ENCODE results near the gene IL17RD. TPM values are rescaled to one million over a fixed set of nuclear protein-coding genes. Genes with fewer than 3 reads are reported as not detected.
A peak's percentile ranks its signal among the peaks of the same experiment; 100 is the strongest.

The IL17RD gene
- total RNA-seq, 1 experiment from 2014 or later = 31.7 TPM

DNA sequence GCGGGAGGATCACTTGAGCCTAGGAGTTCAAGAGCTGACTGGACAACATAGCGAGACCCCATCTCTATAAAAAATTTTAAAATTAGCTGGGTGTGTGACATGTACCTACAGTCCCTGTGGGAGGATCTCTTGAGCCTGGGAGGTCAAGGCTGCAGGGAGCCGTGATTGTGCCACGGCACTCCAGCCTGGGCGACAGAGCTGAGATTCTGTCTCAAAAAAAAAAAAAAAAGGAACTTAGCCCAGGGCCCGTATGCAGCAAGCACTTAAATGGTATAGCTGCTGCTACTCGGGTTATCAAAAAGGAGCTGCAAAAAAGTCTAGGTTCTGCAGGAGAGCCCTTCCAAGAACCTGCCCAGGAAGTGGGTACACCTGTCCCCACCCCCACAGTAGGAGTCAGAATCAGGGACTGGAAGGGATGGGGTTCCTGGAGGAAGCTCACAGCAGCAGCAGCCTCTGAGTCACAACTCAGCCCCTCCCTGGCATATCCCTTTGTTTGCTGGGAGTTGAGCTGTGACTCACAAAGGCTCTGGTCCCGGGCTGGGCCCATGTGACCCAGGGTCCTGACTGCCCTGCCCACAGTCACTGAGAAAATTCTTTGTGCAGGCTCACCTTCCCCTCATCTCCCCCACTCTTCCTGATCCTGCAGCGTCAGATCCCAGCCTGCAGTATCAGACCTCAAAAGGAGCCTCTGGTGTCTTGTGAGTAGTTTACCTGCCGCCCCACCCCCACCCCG is 104.9 kb downstream of the IL17RD start, which contains the start of gene SPATA12:
Gene SPATA12 (plus strand): TSS at position 576 of the 733 bp plus-strand sequence. CDS start 13,031 bp downstream, outside the sequence.
- peak within 1 kb of the TSS; percentile 32 to 65; a peak in 4 of 5 replicates for H3K4me3 Mint-ChIP-seq
- peak within 1 kb of the TSS; percentile 21 for H3K27ac ChIP-seq (ENCODE audit: insufficient read length, low read depth, low read length)

More for the DNA sequence above, 104.9 kb downstream of the IL17RD start, which contains the start of gene SPATA12:
- no peak for TF ChIP-seq CTCF (conservative IDR thresholded peaks at IDR 0.05)
- H4K91ac ChIP-seq (ENCODE audit: insufficient read length, low read depth, low read length) = no peak within 1 kb of the TSS
- no peaks in the 10 kb centered on the region; the same call in 1 of the 2 replicates for H3K4me1 ChIP-seq (ENCODE audit: insufficient read depth, low read length)
- H3K9ac ChIP-seq (ENCODE audit: extremely low read depth, insufficient read length, low read length) = no peak within 1 kb of the TSS
- H3K27me3 ChIP-seq (ENCODE audit: insufficient read depth, low read length) = no peaks in the 10 kb centered on the region
- H2BK120ac ChIP-seq (ENCODE audit: low read depth, low read length, poor library complexity, severe bottlenecking) = no peak within 1 kb of the TSS
- H2BK20ac ChIP-seq (ENCODE audit: low read depth, low read length, poor library complexity, severe bottlenecking) = no peak within 1 kb of the TSS
- peak within 1 kb of the TSS; percentile 5 for H3K4me2 ChIP-seq (ENCODE audit: insufficient read depth, insufficient read length, low read length)
- H3T11ph ChIP-seq (ENCODE audit: low read length) = no peak within 1 kb of the TSS
- H3K79me2 ChIP-seq (ENCODE audit: insufficient read depth, low read length) = no peaks in the 10 kb centered on the region
- H4K20me1 ChIP-seq (ENCODE audit: control insufficient read depth, insufficient read depth, insufficient read length) = no peaks in the 10 kb centered on the region
- peak within 1 kb of the TSS; percentile 54; the same call in 1 of the 2 replicates for H3K14ac ChIP-seq (ENCODE audit: insufficient read depth, low read length)
- no peaks in the 10 kb centered on the region for H3K9me3 ChIP-seq (ENCODE audit: control insufficient read depth, low read depth, low read length)
- H3K4ac ChIP-seq (ENCODE audit: low read depth, low read length) = no peak within 1 kb of the TSS
- Mint-ChIP-seq H3K4me1 (peaks cover 31 to 33% of the 10 kb centered on the region in 2 experiments), H3K9me3 (no peaks in the 10 kb centered on the region), H3K27ac (peak within 1 kb of the TSS; percentile 96 to 98 (median 98)), H3K27me3 (ENCODE audit: low read depth) (no peaks in the 10 kb centered on the region), H3K36me3 (ENCODE audit: insufficient read depth in 1 of 3, low read depth in 3 of 3) (no peaks in the 10 kb centered on the region; a peak in 1 of 7 replicates)
- H3K23ac ChIP-seq (ENCODE audit: insufficient read length, low read depth, low read length) = no peak within 1 kb of the TSS
- no peak within 1 kb of the TSS for H2BK5ac ChIP-seq (ENCODE audit: insufficient read length, low read length)
- no peak within 1 kb of the TSS for H2BK15ac ChIP-seq (ENCODE audit: low read depth, low read length)
- no peak within 1 kb of the TSS for H3K56ac ChIP-seq (ENCODE audit: insufficient read length, low read depth, low read length)
- no peak within 1 kb of the TSS for H2AK5ac ChIP-seq (ENCODE audit: insufficient read length, low read length)
- H3K79me1 ChIP-seq (ENCODE audit: insufficient read depth, low read depth, low read length, poor library complexity, severe bottlenecking) = no peaks in the 10 kb centered on the region
- H3K23me2 ChIP-seq (ENCODE audit: insufficient read length, low read depth, low read length, poor library complexity, severe bottlenecking) = no peaks in the 10 kb centered on the region
- H4K8ac ChIP-seq (replicated peaks; ENCODE audit: insufficient read length, low read depth, low read length) = no peak within 1 kb of the TSS
- no peak within 1 kb of the TSS for H2AFZ ChIP-seq (ENCODE audit: low read length)
- DNase-seq = peak; percentile 97
- no CpG with 5 or more reads among the region's 11 CpGs for WGBS (ENCODE audit: extremely low coverage, insufficient read length, low lambda C conversion rate)
- peak within 1 kb of the TSS; percentile 40 for H2BK12ac ChIP-seq (ENCODE audit: insufficient read length, low read depth, low read length)
- H3K18ac ChIP-seq (ENCODE audit: insufficient read length, low read depth, low read length) = peak within 1 kb of the TSS; percentile 84
- H4K5ac ChIP-seq (ENCODE audit: insufficient read length, low read depth, low read length) = no peak within 1 kb of the TSS
